ENCODE results near the gene PRSS57. TPM values are rescaled to one million over a fixed set of nuclear protein-coding genes. Genes with fewer than 3 reads are reported as not detected.

The PRSS57 gene
- total and polyA plus RNA-seq, 2 of the 13 experiments (the other 11 are each of a cell fraction or from before 2014, with no cell fraction given), result 0.12 TPM; not detected in 1

DNA sequence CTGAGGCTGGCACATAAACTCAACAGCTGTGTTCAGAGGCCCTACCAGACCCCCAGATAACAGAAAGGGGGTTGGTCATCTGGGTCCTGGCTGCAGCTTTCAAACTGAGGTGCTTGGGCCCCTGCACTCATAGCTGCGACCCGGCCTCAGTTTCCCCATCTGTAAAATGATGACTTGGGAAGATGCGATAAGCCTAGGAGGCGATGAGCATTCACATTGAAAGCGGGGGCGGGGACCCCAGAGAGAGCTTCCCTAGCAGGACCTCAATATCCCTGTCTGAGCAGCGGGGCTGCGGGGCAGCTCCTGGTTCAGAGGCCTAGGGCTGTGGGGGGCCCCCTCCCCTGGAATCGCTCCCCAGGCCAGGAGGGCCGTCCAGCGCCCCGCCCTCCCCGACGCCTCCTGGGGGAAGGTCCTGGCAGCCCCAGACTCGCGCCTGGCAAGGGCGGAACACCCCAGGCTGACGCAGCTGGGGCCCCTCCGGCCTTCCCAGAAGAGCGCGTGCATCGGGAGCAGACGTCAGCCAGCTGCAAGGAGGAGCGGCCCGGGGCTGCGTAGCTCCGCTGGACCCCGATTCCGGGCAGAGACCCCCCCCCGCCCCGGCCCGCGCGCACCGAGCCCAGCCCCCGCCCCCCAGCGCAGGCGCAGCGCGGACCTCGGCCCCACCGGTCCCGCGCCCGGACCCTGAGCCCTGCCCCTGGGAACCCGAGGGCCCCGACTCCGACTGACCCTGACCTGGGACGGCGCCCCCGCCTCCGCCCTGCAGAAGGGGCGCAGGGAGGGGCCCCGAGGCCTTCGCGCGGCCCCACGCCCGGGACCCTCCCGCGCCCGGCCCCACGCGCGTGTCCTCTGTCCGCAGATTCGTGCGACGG, 15.6 kb downstream of the PRSS57 start (continued):
- TF ChIP-seq, protein P1, sequence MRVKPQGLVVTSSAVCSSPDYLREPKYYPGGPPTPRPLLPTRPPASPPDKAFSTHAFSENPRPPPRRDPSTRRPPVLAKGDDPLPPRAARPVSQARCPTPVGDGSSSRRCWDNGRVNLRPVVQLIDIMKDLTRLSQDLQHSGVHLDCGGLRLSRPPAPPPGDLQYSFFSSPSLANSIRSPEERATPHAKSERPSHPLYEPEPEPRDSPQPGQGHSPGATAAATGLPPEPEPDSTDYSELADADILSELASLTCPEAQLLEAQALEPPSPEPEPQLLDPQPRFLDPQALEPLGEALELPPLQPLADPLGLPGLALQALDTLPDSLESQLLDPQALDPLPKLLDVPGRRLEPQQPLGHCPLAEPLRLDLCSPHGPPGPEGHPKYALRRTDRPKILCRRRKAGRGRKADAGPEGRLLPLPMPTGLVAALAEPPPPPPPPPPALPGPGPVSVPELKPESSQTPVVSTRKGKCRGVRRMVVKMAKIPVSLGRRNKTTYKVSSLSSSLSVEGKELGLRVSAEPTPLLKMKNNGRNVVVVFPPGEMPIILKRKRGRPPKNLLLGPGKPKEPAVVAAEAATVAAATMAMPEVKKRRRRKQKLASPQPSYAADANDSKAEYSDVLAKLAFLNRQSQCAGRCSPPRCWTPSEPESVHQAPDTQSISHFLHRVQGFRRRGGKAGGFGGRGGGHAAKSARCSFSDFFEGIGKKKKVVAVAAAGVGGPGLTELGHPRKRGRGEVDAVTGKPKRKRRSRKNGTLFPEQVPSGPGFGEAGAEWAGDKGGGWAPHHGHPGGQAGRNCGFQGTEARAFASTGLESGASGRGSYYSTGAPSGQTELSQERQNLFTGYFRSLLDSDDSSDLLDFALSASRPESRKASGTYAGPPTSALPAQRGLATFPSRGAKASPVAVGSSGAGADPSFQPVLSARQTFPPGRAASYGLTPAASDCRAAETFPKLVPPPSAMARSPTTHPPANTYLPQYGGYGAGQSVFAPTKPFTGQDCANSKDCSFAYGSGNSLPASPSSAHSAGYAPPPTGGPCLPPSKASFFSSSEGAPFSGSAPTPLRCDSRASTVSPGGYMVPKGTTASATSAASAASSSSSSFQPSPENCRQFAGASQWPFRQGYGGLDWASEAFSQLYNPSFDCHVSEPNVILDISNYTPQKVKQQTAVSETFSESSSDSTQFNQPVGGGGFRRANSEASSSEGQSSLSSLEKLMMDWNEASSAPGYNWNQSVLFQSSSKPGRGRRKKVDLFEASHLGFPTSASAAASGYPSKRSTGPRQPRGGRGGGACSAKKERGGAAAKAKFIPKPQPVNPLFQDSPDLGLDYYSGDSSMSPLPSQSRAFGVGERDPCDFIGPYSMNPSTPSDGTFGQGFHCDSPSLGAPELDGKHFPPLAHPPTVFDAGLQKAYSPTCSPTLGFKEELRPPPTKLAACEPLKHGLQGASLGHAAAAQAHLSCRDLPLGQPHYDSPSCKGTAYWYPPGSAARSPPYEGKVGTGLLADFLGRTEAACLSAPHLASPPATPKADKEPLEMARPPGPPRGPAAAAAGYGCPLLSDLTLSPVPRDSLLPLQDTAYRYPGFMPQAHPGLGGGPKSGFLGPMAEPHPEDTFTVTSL (CRISPR knock-in tag; IDR thresholded peaks at IDR 0.05; ENCODE audit: borderline replicate concordance), result no peak
- no peak for TF ChIP-seq STAT5B (CRISPR knock-in tag; IDR thresholded peaks at IDR 0.05)
- no peak for TF ChIP-seq PCBP1 (IDR thresholded peaks at IDR 0.05; ENCODE audit: borderline replicate concordance, low read depth, low read length)
- TF ChIP-seq ZNF431 (CRISPR knock-in tag; IDR thresholded peaks at IDR 0.05; ENCODE audit: borderline replicate concordance, low read depth), result no peak
- TF ChIP-seq, protein P2, sequence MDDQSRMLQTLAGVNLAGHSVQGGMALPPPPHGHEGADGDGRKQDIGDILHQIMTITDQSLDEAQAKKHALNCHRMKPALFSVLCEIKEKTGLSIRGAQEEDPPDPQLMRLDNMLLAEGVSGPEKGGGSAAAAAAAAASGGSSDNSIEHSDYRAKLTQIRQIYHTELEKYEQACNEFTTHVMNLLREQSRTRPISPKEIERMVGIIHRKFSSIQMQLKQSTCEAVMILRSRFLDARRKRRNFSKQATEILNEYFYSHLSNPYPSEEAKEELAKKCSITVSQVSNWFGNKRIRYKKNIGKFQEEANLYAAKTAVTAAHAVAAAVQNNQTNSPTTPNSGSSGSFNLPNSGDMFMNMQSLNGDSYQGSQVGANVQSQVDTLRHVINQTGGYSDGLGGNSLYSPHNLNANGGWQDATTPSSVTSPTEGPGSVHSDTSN (CRISPR knock-in tag; IDR thresholded peaks at IDR 0.05; ENCODE audit: borderline replicate concordance), result no peak
- TF ChIP-seq, protein P3, sequence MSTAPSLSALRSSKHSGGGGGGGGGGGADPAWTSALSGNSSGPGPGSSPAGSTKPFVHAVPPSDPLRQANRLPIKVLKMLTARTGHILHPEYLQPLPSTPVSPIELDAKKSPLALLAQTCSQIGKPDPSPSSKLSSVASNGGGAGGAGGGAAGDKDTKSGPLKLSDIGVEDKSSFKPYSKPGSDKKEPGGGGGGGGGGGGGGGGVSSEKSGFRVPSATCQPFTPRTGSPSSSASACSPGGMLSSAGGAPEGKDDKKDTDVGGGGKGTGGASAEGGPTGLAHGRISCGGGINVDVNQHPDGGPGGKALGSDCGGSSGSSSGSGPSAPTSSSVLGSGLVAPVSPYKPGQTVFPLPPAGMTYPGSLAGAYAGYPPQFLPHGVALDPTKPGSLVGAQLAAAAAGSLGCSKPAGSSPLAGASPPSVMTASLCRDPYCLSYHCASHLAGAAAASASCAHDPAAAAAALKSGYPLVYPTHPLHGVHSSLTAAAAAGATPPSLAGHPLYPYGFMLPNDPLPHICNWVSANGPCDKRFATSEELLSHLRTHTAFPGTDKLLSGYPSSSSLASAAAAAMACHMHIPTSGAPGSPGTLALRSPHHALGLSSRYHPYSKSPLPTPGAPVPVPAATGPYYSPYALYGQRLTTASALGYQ (CRISPR knock-in tag; IDR thresholded peaks at IDR 0.05), result no peak
- TF ChIP-seq HOXA3 (CRISPR knock-in tag; IDR thresholded peaks at IDR 0.05), result no peak
- no peak for TF ChIP-seq SOX13 (IDR thresholded peaks at IDR 0.05)
- 0 out of 4 replicates have a peak, but pooled peaks of 1 of the 2 experiments have one; percentile 2 for TF ChIP-seq SOX13 (CRISPR knock-in tag; conservative IDR thresholded peaks at IDR 0.05 in 1 of 2, IDR thresholded peaks at IDR 0.05 in 1 of 2)
- TF ChIP-seq, protein P4, sequence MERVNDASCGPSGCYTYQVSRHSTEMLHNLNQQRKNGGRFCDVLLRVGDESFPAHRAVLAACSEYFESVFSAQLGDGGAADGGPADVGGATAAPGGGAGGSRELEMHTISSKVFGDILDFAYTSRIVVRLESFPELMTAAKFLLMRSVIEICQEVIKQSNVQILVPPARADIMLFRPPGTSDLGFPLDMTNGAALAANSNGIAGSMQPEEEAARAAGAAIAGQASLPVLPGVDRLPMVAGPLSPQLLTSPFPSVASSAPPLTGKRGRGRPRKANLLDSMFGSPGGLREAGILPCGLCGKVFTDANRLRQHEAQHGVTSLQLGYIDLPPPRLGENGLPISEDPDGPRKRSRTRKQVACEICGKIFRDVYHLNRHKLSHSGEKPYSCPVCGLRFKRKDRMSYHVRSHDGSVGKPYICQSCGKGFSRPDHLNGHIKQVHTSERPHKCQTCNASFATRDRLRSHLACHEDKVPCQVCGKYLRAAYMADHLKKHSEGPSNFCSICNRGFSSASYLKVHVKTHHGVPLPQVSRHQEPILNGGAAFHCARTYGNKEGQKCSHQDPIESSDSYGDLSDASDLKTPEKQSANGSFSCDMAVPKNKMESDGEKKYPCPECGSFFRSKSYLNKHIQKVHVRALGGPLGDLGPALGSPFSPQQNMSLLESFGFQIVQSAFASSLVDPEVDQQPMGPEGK (CRISPR knock-in tag; IDR thresholded peaks at IDR 0.05), result peak; percentile 78
- TF ChIP-seq ZNF33B (CRISPR knock-in tag; IDR thresholded peaks at IDR 0.05), result peak; percentile 52; the same call in 1 of the 2 replicates
- no peak for TF ChIP-seq ZNF20 (CRISPR knock-in tag; IDR thresholded peaks at IDR 0.05)
- TF ChIP-seq, protein P5, sequence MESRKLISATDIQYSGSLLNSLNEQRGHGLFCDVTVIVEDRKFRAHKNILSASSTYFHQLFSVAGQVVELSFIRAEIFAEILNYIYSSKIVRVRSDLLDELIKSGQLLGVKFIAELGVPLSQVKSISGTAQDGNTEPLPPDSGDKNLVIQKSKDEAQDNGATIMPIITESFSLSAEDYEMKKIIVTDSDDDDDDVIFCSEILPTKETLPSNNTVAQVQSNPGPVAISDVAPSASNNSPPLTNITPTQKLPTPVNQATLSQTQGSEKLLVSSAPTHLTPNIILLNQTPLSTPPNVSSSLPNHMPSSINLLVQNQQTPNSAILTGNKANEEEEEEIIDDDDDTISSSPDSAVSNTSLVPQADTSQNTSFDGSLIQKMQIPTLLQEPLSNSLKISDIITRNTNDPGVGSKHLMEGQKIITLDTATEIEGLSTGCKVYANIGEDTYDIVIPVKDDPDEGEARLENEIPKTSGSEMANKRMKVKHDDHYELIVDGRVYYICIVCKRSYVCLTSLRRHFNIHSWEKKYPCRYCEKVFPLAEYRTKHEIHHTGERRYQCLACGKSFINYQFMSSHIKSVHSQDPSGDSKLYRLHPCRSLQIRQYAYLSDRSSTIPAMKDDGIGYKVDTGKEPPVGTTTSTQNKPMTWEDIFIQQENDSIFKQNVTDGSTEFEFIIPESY (CRISPR knock-in tag; IDR thresholded peaks at IDR 0.05), result no peak
- TF ChIP-seq ZBTB1 (CRISPR knock-in tag; IDR thresholded peaks at IDR 0.05; ENCODE audit: borderline replicate concordance), result no peak
- TF ChIP-seq AGO2 (optimal IDR thresholded peaks at IDR 0.05; ENCODE audit: low read depth, low read length), result peak; percentile 42

All from HepG2 (cell line).